Astrocyte (in vitro differentiated cells and primary cell): ENCODE results near the gene ATPAF2.

Experiments used
- EZH2 ChIP-seq: IDR thresholded peaks from 2 replicates; pipeline ENCODE4 v1.6.1; 2012; ENCODE audit warnings: mild to moderate bottlenecking, low read length, inconsistent platforms; ENCODE audit not compliant: insufficient read depth
- TF ChIP-seq, protein P1 (sequence below): IDR thresholded peaks from 2 replicates; pipeline ENCODE4 v1.5.1; 2011; ENCODE audit warnings: low read depth, mild to moderate bottlenecking, inconsistent platforms, low read length, moderate library complexity; ENCODE audit not compliant: insufficient read depth

DNA sequence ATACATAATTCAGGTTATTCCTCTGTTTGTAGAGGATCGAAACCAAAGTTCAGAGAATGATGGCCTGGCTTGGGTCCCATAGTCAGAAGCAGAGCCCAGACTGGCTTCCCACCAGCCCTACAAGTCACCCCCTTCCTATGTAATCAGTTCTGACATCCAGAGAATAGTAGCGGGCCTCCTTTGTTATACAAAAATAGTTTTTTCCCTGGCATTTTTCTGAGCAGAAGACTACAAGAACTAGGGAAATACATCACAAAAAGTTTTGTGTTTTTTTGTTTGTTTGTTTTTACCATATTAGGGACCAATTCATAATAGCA lies 19.2 kb downstream of the ATPAF2 start:
- no peak for TF ChIP-seq EZH2
- TF ChIP-seq, protein P1, sequence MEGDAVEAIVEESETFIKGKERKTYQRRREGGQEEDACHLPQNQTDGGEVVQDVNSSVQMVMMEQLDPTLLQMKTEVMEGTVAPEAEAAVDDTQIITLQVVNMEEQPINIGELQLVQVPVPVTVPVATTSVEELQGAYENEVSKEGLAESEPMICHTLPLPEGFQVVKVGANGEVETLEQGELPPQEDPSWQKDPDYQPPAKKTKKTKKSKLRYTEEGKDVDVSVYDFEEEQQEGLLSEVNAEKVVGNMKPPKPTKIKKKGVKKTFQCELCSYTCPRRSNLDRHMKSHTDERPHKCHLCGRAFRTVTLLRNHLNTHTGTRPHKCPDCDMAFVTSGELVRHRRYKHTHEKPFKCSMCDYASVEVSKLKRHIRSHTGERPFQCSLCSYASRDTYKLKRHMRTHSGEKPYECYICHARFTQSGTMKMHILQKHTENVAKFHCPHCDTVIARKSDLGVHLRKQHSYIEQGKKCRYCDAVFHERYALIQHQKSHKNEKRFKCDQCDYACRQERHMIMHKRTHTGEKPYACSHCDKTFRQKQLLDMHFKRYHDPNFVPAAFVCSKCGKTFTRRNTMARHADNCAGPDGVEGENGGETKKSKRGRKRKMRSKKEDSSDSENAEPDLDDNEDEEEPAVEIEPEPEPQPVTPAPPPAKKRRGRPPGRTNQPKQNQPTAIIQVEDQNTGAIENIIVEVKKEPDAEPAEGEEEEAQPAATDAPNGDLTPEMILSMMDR, result no peak
